Keratinocyte (primary cell): ENCODE data around the gene KIF13A.

Experiments used
- EZH2 ChIP-seq: IDR thresholded peaks from one replicate; pipeline ENCODE4 v1.6.1; 2012; ENCODE audit warnings: inconsistent platforms, mild to moderate bottlenecking, low read length, moderate library complexity
- TF ChIP-seq, protein P1 (sequence below), 3 experiments: IDR thresholded peaks in 1 of 3; conservative IDR thresholded peaks in 1 of 3; optimal IDR thresholded peaks in 1 of 3; 2 replicates in 2 of 3; 3 replicates in 1 of 3; pipeline versions ENCODE3 to v1.5.1; 2011; ENCODE audit warnings: low read length in 3 of 3, mild to moderate bottlenecking in 3 of 3, moderate library complexity in 2 of 3, control low read depth in 1 of 3, inconsistent platforms in 1 of 3; ENCODE audit not compliant: insufficient read depth in 2 of 3; ENCODE audit errors: extremely low read depth in 1 of 3

- TF ChIP-seq, protein P1, sequence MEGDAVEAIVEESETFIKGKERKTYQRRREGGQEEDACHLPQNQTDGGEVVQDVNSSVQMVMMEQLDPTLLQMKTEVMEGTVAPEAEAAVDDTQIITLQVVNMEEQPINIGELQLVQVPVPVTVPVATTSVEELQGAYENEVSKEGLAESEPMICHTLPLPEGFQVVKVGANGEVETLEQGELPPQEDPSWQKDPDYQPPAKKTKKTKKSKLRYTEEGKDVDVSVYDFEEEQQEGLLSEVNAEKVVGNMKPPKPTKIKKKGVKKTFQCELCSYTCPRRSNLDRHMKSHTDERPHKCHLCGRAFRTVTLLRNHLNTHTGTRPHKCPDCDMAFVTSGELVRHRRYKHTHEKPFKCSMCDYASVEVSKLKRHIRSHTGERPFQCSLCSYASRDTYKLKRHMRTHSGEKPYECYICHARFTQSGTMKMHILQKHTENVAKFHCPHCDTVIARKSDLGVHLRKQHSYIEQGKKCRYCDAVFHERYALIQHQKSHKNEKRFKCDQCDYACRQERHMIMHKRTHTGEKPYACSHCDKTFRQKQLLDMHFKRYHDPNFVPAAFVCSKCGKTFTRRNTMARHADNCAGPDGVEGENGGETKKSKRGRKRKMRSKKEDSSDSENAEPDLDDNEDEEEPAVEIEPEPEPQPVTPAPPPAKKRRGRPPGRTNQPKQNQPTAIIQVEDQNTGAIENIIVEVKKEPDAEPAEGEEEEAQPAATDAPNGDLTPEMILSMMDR (optimal IDR thresholded peaks at IDR 0.05 in 1 of 3, IDR thresholded peaks at IDR 0.05 in 1 of 3, conservative IDR thresholded peaks at IDR 0.05 in 1 of 3; ENCODE audit: extremely low read depth in 1 of 3, insufficient read depth in 2 of 3, low read length in 3 of 3): no peak
- TF ChIP-seq EZH2: no peak
These were observed 32.4 kb upstream of the KIF13A start for GRCh38 chr6:18019539-18020534.
